SW480 (cell line): ENCODE measurements around the gene TMEM236.

Source experiments
- DNase-seq: peaks from one replicate; pipeline ENCODE4 v3.0.0-alpha.2; 2016; ENCODE audit warnings: low spot score

Gene TMEM236

GRCh38 chr10:17740668-17741067 is 11.3 kb upstream of the TMEM236 start:
- DNase-seq, result no peak

- peak; percentile 15 for DNase-seq
Measured at GRCh38 chr10:17742918-17743317, 9.1 kb upstream of the TMEM236 start.

GRCh38 chr10:17743437-17743836 is 8.6 kb upstream of the TMEM236 start:
- DNase-seq, result no peak

- DNase-seq, result no peak
Measured at GRCh38 chr10:17744341-17744861, 7.6 kb upstream of the TMEM236 start.

GRCh38 chr10:17747883-17748550 is 4.0 kb upstream of the TMEM236 start:
- no peak for DNase-seq

- no peak for DNase-seq
Measured at GRCh38 chr10:17749890-17750289, 2.1 kb upstream of the TMEM236 start.

- DNase-seq, result peak; percentile 7
Measured at GRCh38 chr10:17756557-17757217, 4.7 kb downstream of the TMEM236 start.

- no peak for DNase-seq
Measured at GRCh38 chr10:17758200-17758599, 6.2 kb downstream of the TMEM236 start.

GRCh38 chr10:17758896-17759295 is 6.9 kb downstream of the TMEM236 start:
- DNase-seq, result no peak

- no peak for DNase-seq
Measured at GRCh38 chr10:17764142-17764541, 12.1 kb downstream of the TMEM236 start.

GRCh38 chr10:17765602-17766001 is 13.6 kb downstream of the TMEM236 start:
- DNase-seq, result no peak

GRCh38 chr10:17766731-17767130 is 14.7 kb downstream of the TMEM236 start:
- no peak for DNase-seq

GRCh38 chr10:17768496-17768895 is 16.5 kb downstream of the TMEM236 start:
- DNase-seq, result no peak

- DNase-seq, result no peak
Measured at GRCh38 chr10:17768957-17769356, 17.0 kb downstream of the TMEM236 start.

GRCh38 chr10:17771017-17771416 is 19.0 kb downstream of the TMEM236 start:
- no peak for DNase-seq

- no peak for DNase-seq
Measured at GRCh38 chr10:17779784-17780183, 27.8 kb downstream of the TMEM236 start.

- DNase-seq, result no peak
Measured at GRCh38 chr10:17780727-17781126, 28.7 kb downstream of the TMEM236 start.

- DNase-seq, result no peak
Measured at GRCh38 chr10:17781856-17782255, 29.9 kb downstream of the TMEM236 start.

- DNase-seq, result no peak
Measured at GRCh38 chr10:17782921-17783665, 31.1 kb downstream of the TMEM236 start.

GRCh38 chr10:17783751-17784150 is 31.8 kb downstream of the TMEM236 start:
- no peak for DNase-seq

- no peak for DNase-seq
Measured at GRCh38 chr10:17784688-17785087, 32.7 kb downstream of the TMEM236 start.

- no peak for DNase-seq
Measured at GRCh38 chr10:17785276-17785930, 33.4 kb downstream of the TMEM236 start.
